Measurements from ENCODE around the gene REV1.
"Not testable (repeated sequence)": the region's sequence is repeated elsewhere in the genome, so short reads cannot be mapped to it uniquely, and the experiment has no call there.

REV1 gene

DNA sequence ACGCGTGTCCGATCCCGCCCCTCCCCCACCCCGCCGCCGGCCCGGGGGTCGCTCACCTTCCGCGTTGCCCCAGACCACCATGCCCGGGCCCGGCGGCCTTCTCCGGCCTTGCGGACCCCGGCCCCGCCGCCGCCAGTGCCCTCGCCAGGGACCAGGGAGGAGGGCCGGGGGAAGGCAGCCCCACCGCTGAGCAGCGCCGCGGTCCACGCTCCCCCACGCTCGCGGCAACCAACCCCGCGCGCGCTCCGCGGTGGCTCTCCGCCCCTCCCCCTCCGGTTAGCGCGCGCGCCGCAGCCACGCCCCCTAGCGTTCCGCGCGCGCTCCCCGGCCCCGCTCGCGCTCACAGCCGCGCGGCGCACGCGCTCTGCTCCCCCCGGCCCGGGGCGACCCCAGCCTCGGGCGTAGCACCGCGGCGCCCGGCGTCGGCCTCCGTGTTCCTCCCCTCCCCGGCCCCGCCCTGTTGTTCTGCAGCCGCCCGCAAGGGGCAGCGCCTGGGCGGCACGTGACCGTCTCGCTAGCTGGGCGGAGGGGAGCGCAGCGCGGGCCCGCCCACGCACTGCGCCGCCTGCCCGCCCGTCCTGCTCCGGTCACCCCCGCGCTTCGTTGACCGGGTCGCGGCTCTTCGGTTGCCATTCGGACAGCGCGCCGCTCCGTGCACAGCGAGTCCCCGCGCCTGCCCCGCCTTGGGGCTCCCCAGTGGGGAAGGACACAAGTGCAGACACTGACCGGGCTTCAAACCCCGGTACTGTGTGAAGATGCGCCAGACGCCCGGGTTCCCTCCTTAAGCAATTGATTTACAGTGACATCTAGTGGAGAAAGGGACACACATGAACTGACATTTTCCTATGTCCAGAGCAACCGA is at the start of gene REV1:
Gene REV1 (minus strand): TSS at position 257 of the 862 bp plus-strand sequence. CDS start 25,042 bp downstream, outside the sequence.
- DNase-seq = peak; percentile 93

DNA sequence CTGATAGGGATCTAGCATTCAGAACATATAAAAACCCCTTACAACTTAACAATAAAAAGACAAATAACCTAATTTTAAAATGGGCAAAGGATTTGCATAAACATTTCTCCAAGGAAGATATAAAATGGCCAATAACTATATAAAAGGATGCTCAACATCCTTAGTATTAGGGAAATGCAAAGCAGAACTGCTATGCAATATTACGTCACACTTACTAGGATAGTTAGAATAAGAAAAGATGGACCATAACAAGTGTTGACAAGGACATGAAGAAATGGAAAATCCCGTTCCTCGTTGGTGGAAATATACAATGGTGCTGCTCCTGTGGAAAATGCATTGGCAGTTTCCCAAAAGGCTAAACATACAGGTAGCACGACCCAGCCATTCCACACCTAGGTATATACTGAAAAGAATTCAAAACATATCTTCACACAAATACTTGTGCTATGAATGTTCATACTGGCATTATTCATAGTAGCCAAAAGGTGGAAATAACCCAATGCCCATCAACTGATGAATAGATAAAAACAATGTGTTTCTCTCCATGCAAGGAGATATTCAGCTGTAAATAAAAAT is 48.2 kb upstream of the REV1 start:
- DNase-seq = no peak

DNA sequence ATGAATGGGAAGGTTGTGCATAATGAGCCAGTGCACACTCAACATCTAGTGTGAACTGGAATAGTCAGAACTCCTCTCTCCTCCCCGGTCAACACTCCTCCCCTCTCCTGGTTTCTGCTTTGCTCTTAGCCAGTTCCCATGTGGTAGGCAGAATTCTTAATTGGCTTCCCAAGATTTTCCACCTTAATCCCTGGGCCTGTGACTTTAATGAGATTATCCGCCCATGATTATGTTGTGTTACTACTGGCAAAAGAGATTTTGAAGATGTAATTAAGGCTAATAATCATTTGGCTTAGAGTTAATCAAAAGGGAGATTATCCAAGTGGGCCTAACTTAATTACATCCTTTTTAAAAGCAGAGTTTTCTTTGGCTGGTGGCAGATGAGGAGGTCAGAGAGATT is 34.2 kb upstream of the REV1 start:
- DNase-seq = no peak

DNA sequence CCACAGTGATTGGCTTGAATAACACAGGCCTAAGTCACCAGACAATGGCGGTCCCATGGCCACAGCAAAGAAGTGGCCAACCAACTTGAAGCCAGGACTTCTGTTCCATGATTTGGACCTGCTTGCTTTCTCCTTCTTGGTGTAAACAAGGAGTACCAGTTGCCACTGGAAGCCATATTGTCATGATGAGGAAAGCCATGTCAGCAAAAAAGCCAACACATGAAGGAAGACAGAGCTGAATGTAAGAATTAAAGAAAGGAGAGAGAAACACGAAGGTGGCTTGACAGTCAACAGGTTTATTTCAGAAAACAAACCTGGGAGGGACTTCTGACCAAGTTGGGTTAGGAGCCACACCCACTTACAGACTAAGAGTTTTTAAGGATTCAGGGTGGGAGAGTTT is 32.3 kb upstream of the REV1 start:
- no peak for DNase-seq

DNA sequence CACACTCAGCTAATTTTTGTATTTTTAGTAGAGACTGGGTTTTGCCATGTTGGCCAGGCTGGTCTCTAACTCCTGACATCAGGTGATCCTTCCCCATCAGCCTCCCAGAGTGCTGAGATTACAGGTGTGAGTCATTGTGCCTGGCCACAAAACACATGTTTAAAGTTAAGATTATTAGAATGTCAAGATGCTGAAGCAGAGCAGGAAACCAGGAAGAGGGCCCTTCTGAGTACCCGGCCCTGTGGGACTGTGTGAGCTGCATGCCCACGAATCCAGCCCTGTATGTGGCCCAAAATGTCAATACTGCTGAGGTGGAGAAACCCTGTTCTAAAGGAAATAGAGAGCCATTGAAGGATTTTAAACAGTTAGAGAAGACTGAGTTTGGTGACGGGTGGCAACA is 31.0 kb upstream of the REV1 start:
- DNase-seq = no peak

DNA sequence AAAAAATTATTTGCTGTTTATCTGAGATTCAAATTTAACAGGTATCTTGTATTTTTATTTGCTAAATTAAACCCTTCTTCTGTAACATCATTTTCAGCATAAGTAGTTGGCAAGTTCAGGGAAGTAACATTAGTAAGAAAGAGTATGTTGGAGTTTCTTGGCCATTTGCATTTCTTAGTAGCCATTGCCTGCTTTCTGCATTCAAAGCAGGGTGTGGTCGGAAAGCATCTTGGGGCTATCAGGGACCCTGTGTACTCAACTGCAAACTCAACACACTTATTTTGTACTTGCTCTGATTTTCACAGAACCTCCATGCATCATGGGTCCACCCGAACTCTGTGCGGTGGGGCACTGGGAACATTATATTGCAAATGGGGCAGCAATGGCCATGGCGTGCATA is 30.4 kb upstream of the REV1 start:
- no peak for DNase-seq

DNA sequence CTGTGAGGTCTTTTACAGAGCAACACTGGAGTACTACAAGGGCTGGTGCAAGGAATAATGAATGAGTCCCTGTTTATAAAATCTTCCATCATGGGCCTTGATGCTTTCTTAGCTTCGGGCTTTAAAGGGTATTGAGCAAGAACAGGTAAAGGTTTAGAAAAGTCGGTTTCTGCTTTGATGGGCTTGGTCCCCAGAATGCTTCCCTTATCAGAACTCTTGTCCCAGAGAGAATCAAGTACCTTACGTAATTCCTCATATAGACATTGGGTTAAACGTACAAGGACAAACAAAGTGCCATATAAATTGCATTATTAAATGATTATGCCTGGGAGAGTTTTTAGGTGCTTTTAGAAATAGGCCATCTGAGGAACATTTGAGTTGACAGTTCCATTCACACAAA is 24.5 kb upstream of the REV1 start:
- no peak for DNase-seq

DNA sequence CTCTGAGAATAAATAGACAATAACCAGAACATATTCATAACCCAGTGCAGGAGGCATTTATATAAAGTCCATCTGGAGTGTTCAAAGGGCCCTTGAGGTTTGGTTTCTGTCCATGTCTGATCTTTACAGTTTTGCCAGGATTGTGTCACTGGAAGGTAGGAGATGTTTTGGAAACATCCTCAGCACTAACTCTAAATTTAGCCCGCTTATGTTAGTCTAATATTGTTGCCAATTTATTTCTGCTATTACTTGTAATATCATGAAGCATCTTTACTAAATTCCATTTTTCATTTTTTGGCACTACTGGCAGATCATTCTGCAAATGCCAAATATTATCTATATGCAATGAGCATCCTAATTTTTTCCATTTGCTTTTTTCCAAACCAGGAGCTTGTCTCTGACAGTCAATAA is 22.4 kb upstream of the REV1 start:
- DNase-seq = no peak

DNA sequence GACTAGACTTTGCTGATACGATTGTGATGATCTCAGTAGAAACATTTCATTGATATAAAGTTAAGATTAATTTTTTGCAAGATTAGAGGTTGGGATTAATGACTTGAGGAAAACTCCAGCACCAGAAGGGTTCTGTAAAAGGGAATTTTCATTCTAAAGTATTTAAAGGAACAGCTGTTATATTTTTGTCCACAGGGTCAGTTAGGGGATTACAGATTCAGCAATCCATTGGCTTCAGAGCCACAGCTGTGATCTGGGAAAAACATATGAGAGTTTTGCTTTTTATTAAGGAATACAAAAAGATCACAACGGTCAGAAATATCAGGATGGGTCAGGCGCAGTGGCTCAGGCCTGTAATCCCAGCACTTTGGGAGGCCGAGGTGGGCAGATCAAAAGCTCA is 19.6 kb upstream of the REV1 start:
- no peak for DNase-seq

DNA sequence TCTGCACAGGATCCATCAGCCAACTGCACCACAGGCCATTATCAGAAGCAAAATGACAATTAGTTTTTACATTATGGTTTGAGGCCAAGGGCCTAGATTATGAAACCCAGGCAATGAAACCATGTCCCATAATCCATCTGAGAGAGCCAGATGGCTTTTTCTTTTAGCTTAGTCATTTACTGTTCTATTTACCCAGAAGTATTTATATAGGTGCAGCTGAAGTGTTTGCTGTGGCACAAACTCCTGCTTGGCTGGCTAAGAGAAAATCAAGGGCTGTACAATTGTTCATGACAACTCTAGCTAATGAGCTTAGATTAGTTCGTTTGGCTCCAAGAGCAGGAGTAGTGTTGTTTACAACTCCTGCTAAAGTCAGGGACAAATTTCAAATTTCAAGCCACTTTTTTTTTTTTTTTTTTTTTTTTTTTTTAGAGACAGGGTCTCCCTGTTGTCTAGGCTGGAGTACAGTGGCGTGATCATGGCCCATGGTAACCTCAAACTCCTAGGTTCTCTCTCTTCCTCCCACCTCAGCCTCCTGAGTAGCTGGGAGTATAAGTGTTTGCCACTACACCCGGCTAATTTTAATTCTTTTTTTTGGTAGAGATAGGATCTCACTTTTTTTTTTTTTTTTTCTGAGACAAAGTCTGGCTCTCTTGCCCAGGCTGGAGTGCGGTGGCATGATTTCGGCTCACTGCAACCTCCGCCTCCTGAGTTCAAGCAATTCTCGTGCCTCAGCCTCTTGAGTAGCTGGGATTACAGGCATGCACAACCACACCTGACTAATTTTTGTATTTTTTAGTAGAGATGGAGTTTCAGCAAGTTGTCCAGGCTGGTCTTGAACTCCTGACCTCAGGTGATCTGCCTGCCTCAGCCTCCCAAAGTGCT is 18.4 kb upstream of the REV1 start:
- DNase-seq = no peak

DNA sequence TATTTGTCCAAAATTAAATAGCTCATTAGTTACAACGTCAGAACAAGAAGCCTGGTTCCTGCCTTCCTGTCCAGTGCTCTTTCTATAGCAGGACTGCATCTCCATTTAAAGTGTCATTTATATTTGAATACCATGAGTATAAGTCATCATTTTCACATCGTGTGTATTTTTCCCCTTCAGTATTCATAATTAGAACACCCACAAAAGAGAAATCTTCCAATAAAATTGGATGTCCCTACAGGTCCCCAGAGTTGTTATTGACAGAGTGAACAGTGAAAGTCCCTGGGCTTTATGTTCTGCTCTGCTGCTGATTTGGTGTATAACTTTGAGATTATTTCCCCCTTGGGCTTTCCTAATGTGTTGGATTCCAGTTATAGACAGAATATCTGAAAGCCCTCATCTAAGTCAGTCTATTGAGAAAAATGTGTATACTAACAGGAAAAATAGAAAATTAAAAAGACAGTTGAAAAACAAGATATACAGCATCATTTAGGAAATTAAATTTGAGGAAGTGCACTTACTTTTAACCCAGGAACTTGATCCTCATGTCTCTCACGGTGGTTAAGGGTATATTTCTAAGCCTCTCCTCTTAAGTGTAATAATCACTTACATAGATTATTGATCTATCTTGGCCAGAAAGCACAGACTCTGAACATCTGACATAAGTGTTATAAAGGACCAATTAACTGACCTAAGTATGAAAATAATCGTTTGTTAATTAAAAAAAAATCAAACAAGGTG is 15.2 kb upstream of the REV1 start:
- DNase-seq = no peak

DNA sequence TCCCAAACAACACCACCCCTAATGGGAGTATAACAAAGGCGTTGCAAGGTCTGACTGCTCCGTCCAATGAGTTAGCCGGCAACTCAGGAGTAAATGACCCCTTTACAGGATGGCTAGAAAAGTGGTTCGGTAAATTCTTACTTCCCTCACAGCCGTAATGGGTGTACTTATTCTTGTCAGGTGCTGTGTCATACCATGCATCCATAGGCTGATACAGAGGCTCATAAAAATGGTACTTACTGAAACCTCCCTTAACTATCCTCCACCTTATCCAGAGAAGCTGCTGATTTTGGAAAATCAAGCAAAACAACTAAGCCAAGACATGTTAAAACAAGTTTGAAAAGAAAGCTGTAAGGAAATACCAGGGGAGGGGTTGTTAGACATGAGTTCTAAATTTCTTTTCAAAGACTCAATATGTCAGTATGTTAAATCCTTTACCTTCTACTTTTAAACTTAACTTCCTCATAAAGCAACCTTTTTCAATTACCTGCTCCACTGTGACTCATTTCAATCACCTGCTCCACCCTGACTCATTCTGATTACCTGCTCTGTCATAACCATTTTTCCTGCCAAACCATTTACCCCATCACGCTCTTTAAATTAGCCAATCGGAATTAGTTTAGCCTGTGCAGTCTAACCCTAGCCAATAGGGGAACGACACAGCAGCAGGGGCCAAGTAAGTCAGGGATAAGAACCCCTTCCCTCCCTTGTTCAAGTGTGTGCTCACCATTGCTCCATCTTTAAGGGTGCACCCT is 14.0 kb upstream of the REV1 start:
- not testable (repeated sequence) for DNase-seq

DNA sequence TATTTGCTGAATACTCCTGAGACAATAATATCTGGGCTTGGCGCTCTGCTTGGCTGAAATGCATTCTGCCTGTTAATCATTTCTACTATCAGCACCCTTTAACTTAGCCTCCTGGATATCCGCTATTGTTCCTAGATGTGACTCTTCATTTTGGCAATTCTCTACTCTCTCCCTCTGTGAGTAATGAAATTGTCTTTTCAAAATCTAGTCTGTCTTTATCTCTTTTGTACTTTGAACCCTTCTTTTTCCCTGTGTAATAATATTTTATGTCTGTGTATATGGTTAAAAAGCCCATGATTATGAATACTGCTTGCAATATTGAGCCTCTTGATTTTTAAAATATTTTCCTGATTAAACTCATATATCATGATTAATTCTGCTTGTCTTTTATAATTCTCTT is 6.2 kb upstream of the REV1 start:
- no peak for DNase-seq

DNA sequence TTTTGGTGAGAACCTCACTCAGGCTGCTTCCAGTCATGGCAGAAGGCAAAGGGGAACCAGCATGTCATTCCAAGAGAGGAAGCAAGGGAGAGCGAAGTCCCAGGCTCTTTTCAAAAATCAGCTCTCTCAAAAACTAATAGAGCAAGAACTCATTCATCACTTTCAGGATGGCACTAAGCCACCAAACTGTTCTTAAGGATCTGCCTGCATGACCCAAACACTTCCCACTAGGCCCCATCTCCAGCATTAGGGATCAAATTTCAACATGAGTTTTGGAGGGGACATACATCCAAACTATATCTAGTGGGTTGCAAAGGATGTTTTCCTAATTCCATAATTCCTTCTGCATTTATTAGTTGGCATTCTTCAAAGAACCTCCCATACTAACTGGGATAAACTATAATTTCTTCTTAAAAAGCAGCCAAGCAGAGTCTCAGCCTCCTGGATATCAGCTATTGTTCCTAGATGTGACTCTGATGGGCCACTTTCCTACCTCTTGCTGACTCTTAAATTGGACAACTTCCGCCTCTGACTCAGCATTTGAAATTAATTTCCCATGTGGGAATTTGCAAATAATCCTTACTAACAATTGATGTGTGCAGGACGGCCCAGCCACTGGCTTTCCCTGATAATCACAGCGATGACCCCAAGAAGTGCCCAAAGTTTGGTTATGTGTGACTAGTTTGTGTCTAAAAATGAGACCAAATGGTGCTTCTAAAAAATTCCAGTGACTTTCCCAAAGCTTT is 5.5 kb upstream of the REV1 start:
- no peak for DNase-seq

DNA sequence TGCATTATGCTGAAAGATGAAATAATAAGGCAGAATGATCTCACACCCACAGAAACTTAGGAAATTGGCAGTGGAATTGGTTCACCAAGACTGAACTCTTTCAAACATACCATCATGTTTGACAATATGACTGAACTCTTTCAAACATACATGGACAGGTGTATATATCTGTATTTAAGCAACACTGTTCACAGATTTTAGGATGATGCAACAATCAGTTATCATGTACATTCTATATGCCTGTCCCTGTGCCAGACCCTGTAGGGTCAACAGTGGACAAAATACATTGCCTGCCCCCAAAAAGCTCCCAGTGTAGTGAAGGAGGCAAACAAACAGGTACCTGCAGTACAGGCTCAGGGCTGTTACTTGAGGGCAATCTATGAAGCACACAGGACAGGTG is 2.9 kb upstream of the REV1 start:
- no peak for DNase-seq

DNA sequence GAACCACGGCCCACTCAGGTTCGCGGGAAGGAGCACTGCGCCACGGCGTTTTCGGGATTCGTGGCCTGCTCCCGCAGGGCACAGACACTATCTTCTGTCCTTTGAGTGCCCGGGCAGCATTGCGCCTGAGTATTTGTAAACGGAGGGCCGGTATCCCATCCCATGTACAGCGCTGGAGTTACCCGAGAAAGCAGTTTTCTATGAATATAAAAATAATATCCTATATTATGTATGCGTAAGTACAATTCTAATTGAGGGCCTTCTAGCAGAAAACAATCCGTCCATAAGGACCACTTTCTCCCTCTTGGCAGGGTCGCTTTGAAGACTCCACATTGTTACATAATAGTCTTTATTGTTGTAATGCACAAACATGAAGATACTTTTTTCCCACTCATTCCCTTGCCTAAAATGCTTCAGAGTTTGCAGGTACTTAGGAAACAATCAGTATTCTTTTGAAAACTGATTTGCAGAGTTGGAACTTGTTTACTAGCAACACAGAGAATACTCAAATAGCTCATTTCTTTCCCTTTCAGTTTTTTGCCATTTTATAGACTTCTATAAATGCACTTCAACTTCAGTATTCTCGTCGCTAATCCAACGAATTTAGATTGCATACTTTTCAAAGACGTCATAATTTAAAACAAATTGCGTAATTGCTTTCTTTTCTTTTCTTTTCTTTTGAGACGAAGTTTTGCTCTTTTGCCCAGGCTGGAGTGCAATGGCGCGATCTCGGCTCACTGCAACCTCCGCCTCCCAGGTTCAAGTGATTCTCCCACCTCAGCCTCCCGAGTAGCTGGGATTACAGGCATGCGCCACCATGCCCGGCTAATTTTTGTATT is 1.0 kb upstream of the REV1 start:
- DNase-seq = no peak

DNA sequence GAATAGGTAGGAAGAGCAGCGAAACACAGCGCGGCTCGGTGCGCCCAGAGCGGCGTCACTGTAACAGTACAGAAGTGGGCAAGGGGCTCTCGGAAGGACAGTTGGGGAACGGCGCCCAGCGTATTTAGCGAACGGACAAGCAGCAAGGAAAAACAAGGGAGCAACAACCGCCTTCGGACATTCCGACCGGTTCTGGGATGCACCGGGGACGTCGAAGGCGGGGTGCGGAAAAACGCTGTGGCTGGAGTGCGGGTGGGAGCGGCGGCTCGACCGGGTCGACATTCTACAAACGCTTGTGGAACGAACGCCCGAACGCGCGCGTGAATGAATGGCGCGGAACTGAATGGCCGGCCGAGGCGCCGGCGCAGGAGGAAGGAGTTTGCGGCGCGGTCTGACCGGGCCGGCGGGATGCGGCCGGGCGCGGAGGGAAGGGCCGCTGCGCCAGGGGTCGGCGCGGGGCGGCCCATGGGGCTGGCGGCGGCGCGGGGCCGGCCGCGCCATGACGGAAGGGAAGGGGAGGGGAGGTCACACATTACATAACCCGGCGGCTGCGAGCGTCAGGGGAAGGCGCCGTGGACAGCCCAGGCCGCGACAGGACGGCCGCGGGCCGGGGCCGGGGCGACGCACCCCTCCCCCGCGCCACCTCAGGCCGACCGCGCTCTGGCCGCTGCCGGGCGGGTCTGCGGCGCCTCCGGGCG is 605 bp downstream of the REV1 start:
- DNase-seq = peak; percentile 53

DNA sequence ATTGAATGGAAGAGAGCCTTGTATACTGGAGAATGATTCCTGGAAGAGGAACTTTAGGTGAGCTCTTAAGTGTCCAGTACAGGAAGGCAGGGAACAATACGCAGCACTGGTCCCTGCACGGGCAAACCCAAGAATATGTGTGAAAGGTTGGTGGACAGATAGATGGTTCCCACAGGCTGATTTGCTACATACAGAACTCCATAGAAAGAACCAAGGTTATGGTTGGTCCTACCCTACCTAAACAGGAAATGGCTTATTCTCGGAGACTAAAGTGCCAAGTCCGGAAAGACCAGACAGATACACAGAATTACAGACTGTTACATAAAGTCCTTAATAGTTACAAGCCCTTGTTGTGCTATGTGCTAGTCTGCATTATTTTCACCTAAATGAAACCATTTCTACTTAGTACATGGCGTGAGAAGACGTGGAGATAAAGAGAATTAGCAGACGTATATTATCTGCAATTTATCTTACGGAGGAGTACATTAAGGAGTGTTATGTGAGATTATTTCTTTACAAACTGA is 1.2 kb downstream of the REV1 start:
- peak; percentile 70 for DNase-seq

DNA sequence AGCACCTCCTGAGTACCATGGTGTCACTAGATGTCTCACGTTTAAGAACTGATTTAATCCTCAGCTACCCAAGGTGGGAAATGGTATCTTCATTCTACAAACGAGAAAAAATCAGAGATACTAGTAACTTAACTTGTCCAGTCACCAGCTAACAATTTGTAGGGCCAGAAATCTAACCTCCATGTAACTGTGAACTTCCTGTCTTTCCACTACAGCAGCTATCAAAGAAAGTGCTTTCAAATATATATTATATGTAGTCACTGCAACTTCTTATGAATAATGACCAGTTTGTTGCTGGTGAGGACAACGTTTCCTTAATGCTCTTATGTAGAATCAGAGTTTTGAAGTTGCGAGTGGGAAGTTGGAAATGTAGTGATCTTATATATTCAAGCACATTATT is 1.9 kb downstream of the REV1 start:
- no peak for DNase-seq

DNA sequence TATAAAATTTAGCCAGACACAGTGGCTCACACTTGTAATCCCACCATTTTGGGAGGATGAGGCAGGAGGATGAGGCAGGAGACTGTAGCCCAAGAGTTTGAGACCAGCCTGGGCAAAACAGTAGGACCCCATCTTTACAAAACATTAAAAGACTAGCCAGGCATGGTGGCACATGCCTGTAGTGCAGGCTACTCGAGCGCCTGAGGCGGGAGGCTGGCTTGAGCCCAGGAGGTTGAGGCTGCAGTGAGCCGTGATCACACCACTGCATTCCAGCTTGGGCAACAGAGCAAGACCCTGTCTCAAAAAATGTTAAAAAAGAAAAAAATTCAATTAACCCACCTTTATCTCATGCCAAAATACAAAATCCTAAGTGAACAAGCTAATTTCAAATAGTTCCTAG is 4.0 kb downstream of the REV1 start:
- no peak for DNase-seq
